Mesothelial cell of epicardium (in vitro differentiated cells): ENCODE data around the gene DOCK2. TPM values are rescaled to one million over a fixed set of nuclear protein-coding genes. Genes with fewer than 3 reads are reported as not detected.

Experiments
- DNase-seq, 2 experiments: peaks; one replicate each; pipeline ENCODE4 v3.0.0; 2021; ENCODE audit warnings: low spot score in 2 of 2; ENCODE audit not compliant: unreplicated experiment in 2 of 2
- H3K27ac Mint-ChIP-seq: 2 replicates; pipeline ENCODE4 v1.8.0; 2021; ENCODE audit warnings: mixed read lengths
- H3K27me3 Mint-ChIP-seq: 2 replicates; pipeline ENCODE4 v1.8.0; 2021; ENCODE audit warnings: low read depth, mixed read lengths
- H3K36me3 Mint-ChIP-seq: 2 replicates; pipeline ENCODE4 v1.8.0; 2021; ENCODE audit warnings: mixed read lengths
- H3K4me1 Mint-ChIP-seq: 2 replicates; pipeline ENCODE4 v1.8.0; 2021; ENCODE audit warnings: mixed read lengths
- H3K4me3 Mint-ChIP-seq: 2 replicates; pipeline ENCODE4 v1.8.0; 2021; ENCODE audit warnings: mild to moderate bottlenecking, moderate library complexity, mixed read lengths
- H3K9me3 Mint-ChIP-seq: 2 replicates; pipeline ENCODE4 v1.8.0; 2021; ENCODE audit warnings: mixed read lengths
- total RNA-seq: library from RNA; stranded (reverse); gene quantifications from 3 replicates; pipeline ENCODE4 v1.2.1, GENCODE V29; 2021
- TF ChIP-seq, protein P1 (sequence below): fragments of 200-600 bp; sonication (generic); IDR thresholded peaks from one replicate; pipeline ENCODE4 v1.5.0; 2021; ENCODE audit warnings: antibody characterized with exemption; ENCODE audit not compliant: unreplicated experiment

DOCK2 gene
- total RNA-seq, 1 donor from 2014 or later, result 0.25 TPM

DNA sequence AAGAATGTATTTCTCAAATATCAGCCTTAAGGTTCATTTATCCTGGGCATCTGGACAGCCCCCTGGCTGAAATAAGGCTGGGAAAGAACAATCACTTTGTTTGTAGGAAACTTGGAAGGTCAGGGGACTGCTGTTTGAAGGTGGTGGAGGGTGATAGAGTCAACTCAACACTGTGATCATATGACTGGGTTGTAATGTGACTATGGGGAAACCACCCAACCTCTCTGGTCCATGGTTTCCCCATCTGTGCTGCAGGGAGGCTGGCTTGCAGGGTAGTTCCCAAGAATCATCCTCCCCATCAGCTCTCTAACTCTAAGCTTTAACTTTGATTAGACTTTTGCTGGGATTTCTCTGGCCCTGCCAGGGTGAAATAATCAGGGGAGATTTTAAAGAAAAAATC lies 333.3 kb downstream of the DOCK2 start:
- H3K9me3 Mint-ChIP-seq, result no peaks in the 10 kb centered on the region

DNA sequence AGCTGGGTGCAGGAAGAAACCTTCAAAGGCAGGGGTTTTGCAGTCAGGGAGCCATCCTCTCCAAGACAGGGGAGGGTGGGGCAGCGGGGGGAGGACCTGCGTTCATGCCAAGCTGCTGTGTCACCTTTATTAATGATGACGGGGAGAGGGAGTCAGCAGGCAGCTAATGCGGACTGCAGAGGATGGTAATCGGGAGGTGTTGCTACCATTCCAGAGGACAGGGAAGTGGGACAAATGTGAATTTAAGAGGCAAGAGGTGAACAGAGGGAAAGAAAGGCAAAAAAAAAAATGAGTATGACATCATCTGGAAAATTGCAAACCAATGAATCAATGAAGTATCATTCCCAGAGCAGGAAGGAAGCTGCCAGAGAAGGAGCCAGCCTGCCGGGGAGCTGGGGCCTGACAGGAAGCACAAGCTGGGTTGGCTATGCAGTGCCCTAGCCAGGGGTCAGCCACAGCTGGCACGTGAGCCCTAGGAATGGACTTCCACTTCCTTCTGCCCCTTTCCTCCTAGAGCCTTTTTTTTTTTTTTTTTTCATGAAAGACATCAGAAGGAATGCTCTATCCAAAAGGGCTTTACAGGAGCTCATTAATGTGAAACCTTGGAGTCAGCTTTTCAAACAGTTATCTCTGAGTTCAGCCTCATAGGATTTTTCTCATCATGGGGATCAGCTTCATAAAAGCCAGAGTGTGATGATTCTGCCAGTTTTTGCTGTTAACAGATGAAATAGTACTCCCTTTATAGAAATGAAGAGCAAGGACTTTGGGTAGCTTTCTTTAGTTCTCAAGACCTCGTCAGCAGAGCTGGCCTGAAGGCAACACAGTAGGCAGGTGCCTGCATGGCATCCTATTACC lies 334.1 kb downstream of the DOCK2 start:
- Mint-ChIP-seq H3K4me1 (peaks cover 16% of the 10 kb centered on the region), H3K27me3 (peaks cover 9% of the 10 kb centered on the region), H3K36me3 (no peaks in the 10 kb centered on the region), H3K27ac (no peak overlapping the region), H3K4me3 (no peak overlapping the region), H3K9me3 (no peaks in the 10 kb centered on the region)
- TF ChIP-seq, protein P1, sequence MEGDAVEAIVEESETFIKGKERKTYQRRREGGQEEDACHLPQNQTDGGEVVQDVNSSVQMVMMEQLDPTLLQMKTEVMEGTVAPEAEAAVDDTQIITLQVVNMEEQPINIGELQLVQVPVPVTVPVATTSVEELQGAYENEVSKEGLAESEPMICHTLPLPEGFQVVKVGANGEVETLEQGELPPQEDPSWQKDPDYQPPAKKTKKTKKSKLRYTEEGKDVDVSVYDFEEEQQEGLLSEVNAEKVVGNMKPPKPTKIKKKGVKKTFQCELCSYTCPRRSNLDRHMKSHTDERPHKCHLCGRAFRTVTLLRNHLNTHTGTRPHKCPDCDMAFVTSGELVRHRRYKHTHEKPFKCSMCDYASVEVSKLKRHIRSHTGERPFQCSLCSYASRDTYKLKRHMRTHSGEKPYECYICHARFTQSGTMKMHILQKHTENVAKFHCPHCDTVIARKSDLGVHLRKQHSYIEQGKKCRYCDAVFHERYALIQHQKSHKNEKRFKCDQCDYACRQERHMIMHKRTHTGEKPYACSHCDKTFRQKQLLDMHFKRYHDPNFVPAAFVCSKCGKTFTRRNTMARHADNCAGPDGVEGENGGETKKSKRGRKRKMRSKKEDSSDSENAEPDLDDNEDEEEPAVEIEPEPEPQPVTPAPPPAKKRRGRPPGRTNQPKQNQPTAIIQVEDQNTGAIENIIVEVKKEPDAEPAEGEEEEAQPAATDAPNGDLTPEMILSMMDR, result no peak
- DNase-seq, result no peak

More for the DNA sequence above, 333.3 kb downstream of the DOCK2 start:
- Mint-ChIP-seq H3K4me1 (peaks cover 16% of the 10 kb centered on the region), H3K36me3 (no peaks in the 10 kb centered on the region), H3K27ac (no peak overlapping the region), H3K4me3 (no peak overlapping the region), H3K27me3 (peaks cover 9% of the 10 kb centered on the region)
- DNase-seq, result no peak
- TF ChIP-seq, protein P1, result no peak

DNA sequence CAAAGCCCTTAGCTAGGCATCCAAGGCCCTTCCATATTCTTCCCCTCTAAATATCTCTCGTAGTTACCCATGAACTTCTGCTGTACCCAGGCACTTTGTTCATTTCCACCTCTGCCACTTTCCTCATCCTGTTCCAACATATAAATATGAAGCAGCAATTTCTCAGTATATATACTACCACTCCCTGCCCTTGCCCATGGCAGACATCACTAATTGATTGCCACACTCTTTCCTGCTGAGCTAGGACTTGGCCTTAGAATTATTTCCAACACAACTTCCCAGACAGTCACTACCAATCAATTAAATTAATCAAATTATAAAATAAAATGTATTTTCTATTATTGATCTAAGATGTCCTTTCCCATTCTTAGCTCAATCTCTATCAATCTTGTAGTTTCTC lies 334.7 kb downstream of the DOCK2 start:
- Mint-ChIP-seq H3K27me3 (peaks cover 9% of the 10 kb centered on the region), H3K27ac (no peak overlapping the region), H3K4me1 (peaks cover 16% of the 10 kb centered on the region), H3K4me3 (no peak overlapping the region), H3K9me3 (no peaks in the 10 kb centered on the region), H3K36me3 (no peaks in the 10 kb centered on the region)
- TF ChIP-seq, protein P1, result no peak
- no peak for DNase-seq

DNA sequence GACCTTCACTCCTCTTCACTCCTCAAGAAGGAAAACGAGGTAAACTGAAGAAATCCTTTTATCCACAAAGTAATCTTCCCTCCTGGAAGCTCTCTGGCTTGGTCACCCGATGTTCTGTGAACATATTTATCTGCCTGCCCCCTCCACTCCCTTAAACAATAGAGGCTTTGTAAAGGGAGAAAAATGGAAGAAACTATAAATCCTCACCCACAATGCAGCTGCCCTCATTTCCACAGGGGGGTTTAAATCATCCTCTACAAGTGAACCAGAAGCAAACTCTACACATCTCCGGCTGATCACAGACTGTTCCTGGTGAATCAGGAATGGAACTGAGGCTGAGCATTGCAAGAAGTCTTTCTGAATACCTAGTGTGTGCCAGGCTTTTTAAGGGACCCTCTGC lies 336.0 kb downstream of the DOCK2 start:
- no peak for DNase-seq
- no peaks in the 10 kb centered on the region for H3K9me3 Mint-ChIP-seq
- H3K36me3 Mint-ChIP-seq, result no peaks in the 10 kb centered on the region
- H3K27ac Mint-ChIP-seq, result no peak overlapping the region
- H3K4me3 Mint-ChIP-seq, result no peak overlapping the region
- H3K4me1 Mint-ChIP-seq, result peaks cover 19% of the 10 kb centered on the region
- TF ChIP-seq, protein P1, result no peak
- H3K27me3 Mint-ChIP-seq, result peaks cover 19% of the 10 kb centered on the region

DNA sequence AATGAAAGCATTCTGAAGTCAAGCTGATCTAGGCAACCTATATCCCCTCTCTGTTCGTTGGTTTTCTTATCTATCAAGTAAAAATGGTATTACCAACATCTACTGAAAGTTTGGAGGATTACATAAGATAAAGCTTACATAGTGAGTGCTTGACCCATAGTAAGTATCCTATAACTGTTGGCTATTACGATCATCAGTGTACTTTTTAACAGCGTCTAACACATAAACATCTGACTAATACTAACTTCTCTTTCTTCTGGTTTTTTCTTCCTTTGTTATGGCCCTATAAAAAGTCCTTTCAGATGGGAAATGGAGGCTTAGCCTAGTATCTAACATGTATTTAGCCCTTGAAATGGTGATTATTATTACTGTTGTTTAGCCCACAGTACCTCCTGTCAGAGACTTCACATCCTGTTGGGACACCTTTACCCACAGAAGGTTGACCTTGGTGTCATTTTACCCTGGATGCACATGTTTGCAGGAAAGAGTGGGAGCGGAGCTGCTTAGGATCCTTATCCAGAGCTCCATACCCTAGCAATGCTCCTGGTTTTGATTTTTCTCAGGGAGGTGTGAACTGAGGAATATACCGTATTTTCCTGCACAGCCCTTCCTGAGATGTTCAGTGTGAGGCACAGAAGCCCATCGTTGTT lies 337.2 kb downstream of the DOCK2 start:
- TF ChIP-seq, protein P1, result no peak
- Mint-ChIP-seq H3K27ac (no peak overlapping the region), H3K9me3 (no peaks in the 10 kb centered on the region), H3K4me3 (no peak overlapping the region), H3K36me3 (no peaks in the 10 kb centered on the region), H3K27me3 (peaks cover 30% of the 10 kb centered on the region), H3K4me1 (peaks cover 19% of the 10 kb centered on the region)
- no peak for DNase-seq
